GM12878 (cell line): ENCODE results near the gene TLR9. TPM values are rescaled to one million over a fixed set of nuclear protein-coding genes. Genes with fewer than 3 reads are reported as not detected.

Source experiments
- ATAC-seq: fragments of 200-7000 bp; cut with Tn5 transposase; 3 replicates; pipeline ENCODE4 v1.9.1; 2020; ENCODE audit warnings: mild to moderate bottlenecking, moderate library complexity
- BruUV-seq: library from RNA; stranded (reverse); fragments of 400-500 nt; replicated peaks from 2 replicates; lab custom pipeline; 2021; lab: Mats Ljungman, UMichigan
- CTCF ChIA-PET: fragments of 300-600 bp; sonication (Branson Sonifier 250); formaldehyde crosslinking; extraction: SDS; loops from one replicate; lab custom pipeline; 2021; ENCODE audit warnings: inconsistent platforms; lab: Yijun Ruan, JAX
- POLR2A ChIA-PET: fragments of 350-600 bp; formaldehyde crosslinking; extraction: SDS; loops from one replicate; lab custom pipeline; 2021; ENCODE audit warnings: inconsistent platforms; lab: Charles Lee
- RAD21 ChIA-PET: fragments of 300-600 bp; sonication (Branson Sonifier 250); formaldehyde crosslinking; loops from one replicate; lab custom pipeline; 2023; ENCODE audit warnings: antibody characterized with exemption; ENCODE audit not compliant: unreplicated experiment; lab: Charles Lee
- SMC1A ChIA-PET: fragments of 300-600 bp; sonication (Branson Sonifier 250); formaldehyde crosslinking; loops from one replicate; lab custom pipeline; 2023; ENCODE audit not compliant: unreplicated experiment, uncharacterized antibody; lab: Charles Lee
- DNase-seq: peaks from one replicate; pipeline ENCODE4 v3.0.0-alpha.2; 2011; ENCODE audit warnings: low read depth, low spot score
- FAIRE-seq: peaks from 3 replicates; lab custom pipeline; 2011; peaks lifted over from hg19 to GRCh38; lab: Jason Lieb, UNC
- H2AFZ ChIP-seq: 2 replicates; pipeline ENCODE4 v1.6.0; 2011; ENCODE audit warnings: low read depth, low read length, control low read depth; ENCODE audit not compliant: control insufficient read depth
- H3K27ac ChIP-seq: 2 replicates; pipeline ENCODE4 v1.5.1; 2011; ENCODE audit warnings: control low read depth; ENCODE audit not compliant: control insufficient read depth, insufficient read depth
- H3K27me3 ChIP-seq, 2 experiments: replicated peaks in 1 of 2; 2 replicates each; pipeline versions ENCODE4 v1.6.0 to v1.6.1; 2011; ENCODE audit warnings: low read length in 1 of 2; ENCODE audit not compliant: control insufficient read depth in 2 of 2, insufficient read depth in 2 of 2
- H3K36me3 ChIP-seq, 2 experiments: 2 replicates each; pipeline ENCODE4 v1.5.1; 2011; ENCODE audit warnings: low read length in 1 of 2; ENCODE audit not compliant: control insufficient read depth in 2 of 2, insufficient read depth in 2 of 2
- H3K4me1 ChIP-seq: 2 replicates; pipeline ENCODE4 v1.6.1; 2011; ENCODE audit warnings: mild to moderate bottlenecking, low read length, moderate library complexity, mixed read lengths; ENCODE audit not compliant: control insufficient read depth, insufficient read depth
- H3K4me2 ChIP-seq: 2 replicates; pipeline ENCODE4 v1.6.0; 2011; ENCODE audit warnings: control low read depth; ENCODE audit not compliant: control insufficient read depth, insufficient read depth
- H3K4me3 ChIP-seq: fragments of 200-600 bp; sonication (generic); 2 replicates; pipeline ENCODE4 v1.5.1; 2016
- H3K79me2 ChIP-seq: 2 replicates; pipeline ENCODE4 v1.6.0; 2011; ENCODE audit warnings: low read length; ENCODE audit not compliant: control insufficient read depth, insufficient read depth
- H3K9ac ChIP-seq: 2 replicates; pipeline ENCODE4 v1.8.0; 2011; ENCODE audit warnings: low read length, control low read depth, mixed read lengths; ENCODE audit not compliant: control insufficient read depth, insufficient read depth
- H3K9me3 ChIP-seq: replicated peaks from 3 replicates; pipeline ENCODE4 v1.5.1; 2011; ENCODE audit warnings: mild to moderate bottlenecking, low read length; ENCODE audit not compliant: control insufficient read depth, insufficient read depth
- H4K20me1 ChIP-seq: 2 replicates; pipeline ENCODE4 v1.6.0; 2011; ENCODE audit not compliant: control insufficient read depth, insufficient read depth
- DPF2 ChIP-seq: fragments of 450-650 bp; IDR thresholded peaks from 2 replicates; pipeline ENCODE4 v1.6.1; 2017; ENCODE audit warnings: mild to moderate bottlenecking
- MTA2 ChIP-seq: fragments of 450-650 bp; IDR thresholded peaks from 2 replicates; pipeline ENCODE4 v1.6.1; 2016; ENCODE audit warnings: low read depth, mild to moderate bottlenecking, moderate library complexity
- ZNF24 ChIP-seq: fragments of 450-650 bp; IDR thresholded peaks from 2 replicates; pipeline ENCODE4 v1.6.1; 2017; ENCODE audit warnings: antibody characterized with exemption, mild to moderate bottlenecking
- WGBS: methylation state at CpG from one replicate; pipeline ENCODE4 v1.1.6; 2016; ENCODE audit warnings: low lambda C conversion rate; ENCODE audit not compliant: insufficient replicate concordance, insufficient coverage; ENCODE audit errors: missing lambda C conversion rate; 5-methylcytosine and 5-hydroxymethylcytosine counted together
- in situ Hi-C: fragments of 300-500 bp; cut with MboI; formaldehyde crosslinking; loops from 9 replicates; pipeline ENCODE4 v1.14.3; 2018; ENCODE audit warnings: mixed read lengths
- intact Hi-C: fragments of 100-400 bp; cut with micrococcal nuclease; formaldehyde crosslinking; loops from one replicate; pipeline ENCODE4 v1.14.2; 2022; ENCODE audit not compliant: unreplicated experiment
- polyA plus RNA-seq, 11 experiments: library from polyadenylated mRNA; depleted of rRNA in 4 of 11; unstranded in 6 of 11; stranded (reverse) in 5 of 11; fragments of >200 nt; fragmentation: Nextera tagmentation in 4 of 11; fragmentation: Illumina TruSeq in 1 of 11; extraction: Ambion mirVana in 4 of 11; extraction: Trizol in 1 of 11; gene quantifications; 1 replicate in 1 of 11; 2 replicates in 10 of 11; pipeline versions ENCODE4 v1.2.1 to v1.2.3, GENCODE V29; 2011 to 2016; ENCODE audit warnings: inconsistent platforms in 2 of 11, missing spikeins in 2 of 11, low read depth in 1 of 11
- total RNA-seq, 4 experiments: library from RNA; depleted of rRNA in 3 of 4; stranded (reverse); fragments of >200 nt in 3 of 4; fragmentation: Illumina TruSeq in 1 of 4; extraction: Trizol in 1 of 4; gene quantifications; 2 replicates each; pipeline versions ENCODE4 v1.2.1 to v1.2.3, GENCODE V29; 2013 to 2021
- TF ChIP-seq, protein P1 (sequence below): fragments of 450-650 bp; IDR thresholded peaks from 2 replicates; pipeline ENCODE4 v1.6.1; 2017; ENCODE audit warnings: antibody characterized with exemption, mild to moderate bottlenecking, moderate library complexity
- TF ChIP-seq, protein P2 (sequence below): fragments of 450-650 bp; formaldehyde crosslinking; IDR thresholded peaks from 2 replicates; pipeline ENCODE4 v1.5.0; 2022; ENCODE audit warnings: mild to moderate bottlenecking, missing genetic modification characterization
- TF ChIP-seq, protein P3 (sequence below): fragments of 450-650 bp; IDR thresholded peaks from 2 replicates; pipeline ENCODE4 v1.6.1; 2017; ENCODE audit warnings: mild to moderate bottlenecking, low read depth, inconsistent platforms; ENCODE audit not compliant: poor library complexity, severe bottlenecking
- TF ChIP-seq, protein P4 (sequence below): fragments of 450-650 bp; IDR thresholded peaks from 2 replicates; pipeline ENCODE4 v1.6.1; 2018; ENCODE audit warnings: mild to moderate bottlenecking, low read depth, moderate library complexity; ENCODE audit not compliant: partially characterized antibody
- TF ChIP-seq, protein P5 (sequence below): fragments of 150-350 bp; IDR thresholded peaks from 2 replicates; pipeline ENCODE4 v1.6.1; 2014; ENCODE audit warnings: mild to moderate bottlenecking, low read depth, low read length

Gene TLR9
- total and polyA plus RNA-seq, 10 of the 15 experiments (the other 5 are each of a cell fraction or from before 2014, with no cell fraction given): 0.10 to 4.8 (median 0.53) TPM; not detected in 1

DNA sequence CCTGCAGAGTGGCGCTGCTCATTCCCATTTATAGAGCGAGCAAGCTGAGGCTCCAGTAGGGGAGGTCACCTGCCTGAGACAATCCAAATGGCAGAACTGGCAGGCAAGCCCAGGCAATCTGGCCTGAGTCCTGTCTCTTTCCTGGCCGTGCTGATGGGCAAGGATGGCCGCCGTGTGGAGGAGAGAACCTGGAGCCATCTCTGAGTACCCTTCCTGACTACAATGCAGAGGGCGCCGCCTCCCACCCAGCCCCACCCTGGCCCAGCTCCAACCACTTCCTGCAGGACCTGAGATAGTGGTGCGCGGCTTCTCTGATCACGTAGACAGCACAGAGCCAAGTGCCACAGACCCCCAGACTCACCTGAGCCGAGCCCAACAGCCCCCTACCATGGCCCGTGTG, 7.0 kb downstream of the TLR9 start (continued):
- TF ChIP-seq, protein P1, sequence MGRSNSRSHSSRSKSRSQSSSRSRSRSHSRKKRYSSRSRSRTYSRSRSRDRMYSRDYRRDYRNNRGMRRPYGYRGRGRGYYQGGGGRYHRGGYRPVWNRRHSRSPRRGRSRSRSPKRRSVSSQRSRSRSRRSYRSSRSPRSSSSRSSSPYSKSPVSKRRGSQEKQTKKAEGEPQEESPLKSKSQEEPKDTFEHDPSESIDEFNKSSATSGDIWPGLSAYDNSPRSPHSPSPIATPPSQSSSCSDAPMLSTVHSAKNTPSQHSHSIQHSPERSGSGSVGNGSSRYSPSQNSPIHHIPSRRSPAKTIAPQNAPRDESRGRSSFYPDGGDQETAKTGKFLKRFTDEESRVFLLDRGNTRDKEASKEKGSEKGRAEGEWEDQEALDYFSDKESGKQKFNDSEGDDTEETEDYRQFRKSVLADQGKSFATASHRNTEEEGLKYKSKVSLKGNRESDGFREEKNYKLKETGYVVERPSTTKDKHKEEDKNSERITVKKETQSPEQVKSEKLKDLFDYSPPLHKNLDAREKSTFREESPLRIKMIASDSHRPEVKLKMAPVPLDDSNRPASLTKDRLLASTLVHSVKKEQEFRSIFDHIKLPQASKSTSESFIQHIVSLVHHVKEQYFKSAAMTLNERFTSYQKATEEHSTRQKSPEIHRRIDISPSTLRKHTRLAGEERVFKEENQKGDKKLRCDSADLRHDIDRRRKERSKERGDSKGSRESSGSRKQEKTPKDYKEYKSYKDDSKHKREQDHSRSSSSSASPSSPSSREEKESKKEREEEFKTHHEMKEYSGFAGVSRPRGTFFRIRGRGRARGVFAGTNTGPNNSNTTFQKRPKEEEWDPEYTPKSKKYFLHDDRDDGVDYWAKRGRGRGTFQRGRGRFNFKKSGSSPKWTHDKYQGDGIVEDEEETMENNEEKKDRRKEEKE: no peak
- TF ChIP-seq, protein P2, sequence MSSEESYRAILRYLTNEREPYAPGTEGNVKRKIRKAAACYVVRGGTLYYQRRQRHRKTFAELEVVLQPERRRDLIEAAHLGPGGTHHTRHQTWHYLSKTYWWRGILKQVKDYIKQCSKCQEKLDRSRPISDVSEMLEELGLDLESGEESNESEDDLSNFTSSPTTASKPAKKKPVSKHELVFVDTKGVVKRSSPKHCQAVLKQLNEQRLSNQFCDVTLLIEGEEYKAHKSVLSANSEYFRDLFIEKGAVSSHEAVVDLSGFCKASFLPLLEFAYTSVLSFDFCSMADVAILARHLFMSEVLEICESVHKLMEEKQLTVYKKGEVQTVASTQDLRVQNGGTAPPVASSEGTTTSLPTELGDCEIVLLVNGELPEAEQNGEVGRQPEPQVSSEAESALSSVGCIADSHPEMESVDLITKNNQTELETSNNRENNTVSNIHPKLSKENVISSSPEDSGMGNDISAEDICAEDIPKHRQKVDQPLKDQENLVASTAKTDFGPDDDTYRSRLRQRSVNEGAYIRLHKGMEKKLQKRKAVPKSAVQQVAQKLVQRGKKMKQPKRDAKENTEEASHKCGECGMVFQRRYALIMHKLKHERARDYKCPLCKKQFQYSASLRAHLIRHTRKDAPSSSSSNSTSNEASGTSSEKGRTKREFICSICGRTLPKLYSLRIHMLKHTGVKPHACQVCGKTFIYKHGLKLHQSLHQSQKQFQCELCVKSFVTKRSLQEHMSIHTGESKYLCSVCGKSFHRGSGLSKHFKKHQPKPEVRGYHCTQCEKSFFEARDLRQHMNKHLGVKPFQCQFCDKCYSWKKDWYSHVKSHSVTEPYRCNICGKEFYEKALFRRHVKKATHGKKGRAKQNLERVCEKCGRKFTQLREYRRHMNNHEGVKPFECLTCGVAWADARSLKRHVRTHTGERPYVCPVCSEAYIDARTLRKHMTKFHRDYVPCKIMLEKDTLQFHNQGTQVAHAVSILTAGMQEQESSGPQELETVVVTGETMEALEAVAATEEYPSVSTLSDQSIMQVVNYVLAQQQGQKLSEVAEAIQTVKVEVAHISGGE (CRISPR knock-in tag): no peak
- TF ChIP-seq ZNF24: no peak
- TF ChIP-seq, all 136 proteins: peak for 0

DNA sequence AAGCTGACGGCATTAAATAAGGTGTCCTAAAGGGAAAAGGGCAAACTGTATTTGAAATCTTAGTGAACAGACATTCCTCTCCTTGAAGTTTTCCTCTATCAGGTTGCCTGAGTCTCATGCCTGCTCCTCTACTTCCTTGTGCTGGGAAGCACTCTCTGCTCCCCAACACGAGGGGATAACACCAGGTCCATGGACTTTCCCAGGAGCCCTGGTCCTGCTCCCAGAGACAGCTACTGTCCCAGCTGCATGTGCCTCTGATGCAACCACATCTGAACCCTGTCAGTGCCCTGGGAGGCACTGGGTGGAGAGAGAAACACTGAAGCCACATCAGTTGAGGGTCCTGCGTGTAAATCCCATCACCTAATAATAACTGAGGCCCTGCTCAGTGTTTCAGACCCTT, 7.4 kb downstream of the TLR9 start:
- POLR2A ChIA-PET: interaction anchor here (0.8 to 1.5 kb wide), 2 partner anchors 9 to 16 kb away, joined by 4 to 5 read pairs; no protein-coding TSS in a partner anchor
- no TSS peak for BruUV-seq
- H3K9ac ChIP-seq: no peak overlapping the region
- no peak overlapping the region for H3K27ac ChIP-seq
- no peaks in the 10 kb centered on the region for H3K9me3 ChIP-seq
- ATAC-seq (no peak), FAIRE-seq (no peak), DNase-seq (no peak)
- no peak overlapping the region for H2AFZ ChIP-seq
- RAD21 ChIA-PET: interaction anchor here (0.7 to 4.9 kb wide), 4 partner anchors 63 to 163 kb away, joined by 3 to 53 read pairs (median 4); no protein-coding TSS in a partner anchor
- H3K4me3 ChIP-seq: no peak overlapping the region
- H3K79me2 ChIP-seq: no peaks in the 10 kb centered on the region
- 69% methylated on average over 3 of the region's 3 CpGs for WGBS
- CTCF ChIA-PET: interaction anchor here (0.6 to 8.5 kb wide), 5 partner anchors 13 to 122 kb away, joined by 3 to 129 read pairs (median 53); no protein-coding TSS in a partner anchor
- H4K20me1 ChIP-seq: no peaks in the 10 kb centered on the region
- H3K27me3 ChIP-seq: no peaks in the 10 kb centered on the region
- H3K4me1 ChIP-seq: peaks cover 14% of the 10 kb centered on the region
- in situ Hi-C loops: no loop called here
- no peak overlapping the region for H3K4me2 ChIP-seq
- H3K36me3 ChIP-seq: peaks cover 7 to 15% of the 10 kb centered on the region in 2 experiments
- intact Hi-C loops: no loop called here
- SMC1A ChIA-PET: interaction anchor here (10.5 kb wide), 1 partner anchor 119 kb away, joined by 112 read pairs; no protein-coding TSS in a partner anchor
- TF ChIP-seq, protein P3, sequence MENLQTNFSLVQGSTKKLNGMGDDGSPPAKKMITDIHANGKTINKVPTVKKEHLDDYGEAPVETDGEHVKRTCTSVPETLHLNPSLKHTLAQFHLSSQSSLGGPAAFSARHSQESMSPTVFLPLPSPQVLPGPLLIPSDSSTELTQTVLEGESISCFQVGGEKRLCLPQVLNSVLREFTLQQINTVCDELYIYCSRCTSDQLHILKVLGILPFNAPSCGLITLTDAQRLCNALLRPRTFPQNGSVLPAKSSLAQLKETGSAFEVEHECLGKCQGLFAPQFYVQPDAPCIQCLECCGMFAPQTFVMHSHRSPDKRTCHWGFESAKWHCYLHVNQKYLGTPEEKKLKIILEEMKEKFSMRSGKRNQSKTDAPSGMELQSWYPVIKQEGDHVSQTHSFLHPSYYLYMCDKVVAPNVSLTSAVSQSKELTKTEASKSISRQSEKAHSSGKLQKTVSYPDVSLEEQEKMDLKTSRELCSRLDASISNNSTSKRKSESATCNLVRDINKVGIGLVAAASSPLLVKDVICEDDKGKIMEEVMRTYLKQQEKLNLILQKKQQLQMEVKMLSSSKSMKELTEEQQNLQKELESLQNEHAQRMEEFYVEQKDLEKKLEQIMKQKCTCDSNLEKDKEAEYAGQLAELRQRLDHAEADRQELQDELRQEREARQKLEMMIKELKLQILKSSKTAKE: no peak
- TF ChIP-seq MTA2 (no peak), DPF2 (no peak)
- TF ChIP-seq, protein P4, sequence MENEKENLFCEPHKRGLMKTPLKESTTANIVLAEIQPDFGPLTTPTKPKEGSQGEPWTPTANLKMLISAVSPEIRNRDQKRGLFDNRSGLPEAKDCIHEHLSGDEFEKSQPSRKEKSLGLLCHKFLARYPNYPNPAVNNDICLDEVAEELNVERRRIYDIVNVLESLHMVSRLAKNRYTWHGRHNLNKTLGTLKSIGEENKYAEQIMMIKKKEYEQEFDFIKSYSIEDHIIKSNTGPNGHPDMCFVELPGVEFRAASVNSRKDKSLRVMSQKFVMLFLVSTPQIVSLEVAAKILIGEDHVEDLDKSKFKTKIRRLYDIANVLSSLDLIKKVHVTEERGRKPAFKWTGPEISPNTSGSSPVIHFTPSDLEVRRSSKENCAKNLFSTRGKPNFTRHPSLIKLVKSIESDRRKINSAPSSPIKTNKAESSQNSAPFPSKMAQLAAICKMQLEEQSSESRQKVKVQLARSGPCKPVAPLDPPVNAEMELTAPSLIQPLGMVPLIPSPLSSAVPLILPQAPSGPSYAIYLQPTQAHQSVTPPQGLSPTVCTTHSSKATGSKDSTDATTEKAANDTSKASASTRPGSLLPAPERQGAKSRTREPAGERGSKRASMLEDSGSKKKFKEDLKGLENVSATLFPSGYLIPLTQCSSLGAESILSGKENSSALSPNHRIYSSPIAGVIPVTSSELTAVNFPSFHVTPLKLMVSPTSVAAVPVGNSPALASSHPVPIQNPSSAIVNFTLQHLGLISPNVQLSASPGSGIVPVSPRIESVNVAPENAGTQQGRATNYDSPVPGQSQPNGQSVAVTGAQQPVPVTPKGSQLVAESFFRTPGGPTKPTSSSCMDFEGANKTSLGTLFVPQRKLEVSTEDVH: no peak
- TF ChIP-seq, protein P5, sequence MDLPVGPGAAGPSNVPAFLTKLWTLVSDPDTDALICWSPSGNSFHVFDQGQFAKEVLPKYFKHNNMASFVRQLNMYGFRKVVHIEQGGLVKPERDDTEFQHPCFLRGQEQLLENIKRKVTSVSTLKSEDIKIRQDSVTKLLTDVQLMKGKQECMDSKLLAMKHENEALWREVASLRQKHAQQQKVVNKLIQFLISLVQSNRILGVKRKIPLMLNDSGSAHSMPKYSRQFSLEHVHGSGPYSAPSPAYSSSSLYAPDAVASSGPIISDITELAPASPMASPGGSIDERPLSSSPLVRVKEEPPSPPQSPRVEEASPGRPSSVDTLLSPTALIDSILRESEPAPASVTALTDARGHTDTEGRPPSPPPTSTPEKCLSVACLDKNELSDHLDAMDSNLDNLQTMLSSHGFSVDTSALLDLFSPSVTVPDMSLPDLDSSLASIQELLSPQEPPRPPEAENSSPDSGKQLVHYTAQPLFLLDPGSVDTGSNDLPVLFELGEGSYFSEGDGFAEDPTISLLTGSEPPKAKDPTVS: no peak
